GM23338 (cell line): ENCODE results near the gene LRRC18. TPM values are rescaled to one million over a fixed set of nuclear protein-coding genes. Genes with fewer than 3 reads are reported as not detected.

ENCODE experiments used
- ATAC-seq: fragments of 200-7000 bp; cut with Tn5 transposase; 3 replicates; pipeline ENCODE4 v1.9.1; 2020
- DNase-seq: peaks from one replicate; pipeline ENCODE4 v3.0.0-alpha.2; 2015; ENCODE audit warnings: low spot score
- H2AFZ ChIP-seq: fragments of 200-600 bp; sonication (generic); 2 replicates; pipeline ENCODE4 v1.8.0; 2016; ENCODE audit warnings: antibody characterized with exemption, mild to moderate bottlenecking, moderate library complexity
- H3F3A ChIP-seq: fragments of 200-600 bp; sonication (generic); replicated peaks from 2 replicates; pipeline ENCODE4 v1.8.0; 2017; ENCODE audit warnings: antibody characterized with exemption, mixed run types, low read depth
- H3K27ac ChIP-seq: fragments of 200-600 bp; sonication (generic); 2 replicates; pipeline ENCODE4 v1.6.1; 2016; ENCODE audit warnings: low read depth
- H3K27me3 ChIP-seq: fragments of 200-600 bp; sonication (generic); 2 replicates; pipeline ENCODE4 v1.8.0; 2016; ENCODE audit warnings: mild to moderate bottlenecking, mixed run types, moderate library complexity; ENCODE audit not compliant: insufficient read depth
- H3K36me3 ChIP-seq: fragments of 200-600 bp; sonication (generic); 2 replicates; pipeline ENCODE4 v1.8.0; 2016; ENCODE audit warnings: mild to moderate bottlenecking; ENCODE audit not compliant: insufficient read depth
- H3K4me1 ChIP-seq: fragments of 200-600 bp; sonication (generic); 2 replicates; pipeline ENCODE4 v1.8.0; 2016; ENCODE audit warnings: mild to moderate bottlenecking, moderate library complexity; ENCODE audit not compliant: insufficient read depth
- H3K4me2 ChIP-seq: fragments of 200-600 bp; sonication (generic); 2 replicates; pipeline ENCODE4 v1.7.1; 2017; ENCODE audit warnings: mixed run types
- H3K4me3 ChIP-seq: fragments of 200-600 bp; sonication (generic); 2 replicates; pipeline ENCODE4 v1.6.1; 2016; ENCODE audit warnings: mixed run types
- H3K79me2 ChIP-seq: fragments of 200-600 bp; sonication (generic); replicated peaks from 2 replicates; pipeline ENCODE4 v1.8.0; 2017; ENCODE audit warnings: mild to moderate bottlenecking; ENCODE audit not compliant: insufficient read depth
- H3K9me2 ChIP-seq: fragments of 200-600 bp; sonication (generic); 2 replicates; pipeline ENCODE4 v1.8.0; 2017; ENCODE audit not compliant: insufficient read depth
- H4K20me1 ChIP-seq: fragments of 200-600 bp; sonication (generic); replicated peaks from 2 replicates; pipeline ENCODE4 v1.8.0; 2017; ENCODE audit warnings: mild to moderate bottlenecking; ENCODE audit not compliant: insufficient read depth
- H3K27ac Mint-ChIP-seq: 2 replicates; pipeline ENCODE4 v1.8.0; 2020; ENCODE audit warnings: inconsistent platforms, mild to moderate bottlenecking, moderate library complexity, mixed read lengths
- H3K27me3 Mint-ChIP-seq: 3 replicates; pipeline ENCODE4 v1.8.0; 2022; ENCODE audit warnings: low read depth, mild to moderate bottlenecking, moderate library complexity, mixed read lengths, inconsistent platforms; ENCODE audit not compliant: insufficient read depth, poor library complexity
- H3K36me3 Mint-ChIP-seq: 3 replicates; pipeline ENCODE4 v1.8.0; 2021; ENCODE audit warnings: low read depth, mild to moderate bottlenecking, inconsistent platforms, moderate library complexity, mixed read lengths
- H3K4me1 Mint-ChIP-seq: 3 replicates; pipeline ENCODE4 v1.8.0; 2020; ENCODE audit warnings: mild to moderate bottlenecking, inconsistent platforms, mixed read lengths
- H3K4me3 Mint-ChIP-seq: 3 replicates; pipeline ENCODE4 v1.8.0; 2021; ENCODE audit warnings: moderate library complexity, mild to moderate bottlenecking, inconsistent platforms, mixed read lengths
- H3K9me3 Mint-ChIP-seq: 3 replicates; pipeline ENCODE4 v1.8.0; 2020; ENCODE audit warnings: moderate library complexity, mild to moderate bottlenecking, inconsistent platforms, mixed read lengths
- CREB1 ChIP-seq: fragments of 250-450 bp; sonication (Bioruptor Pico); IDR thresholded peaks from 2 replicates; pipeline ENCODE4 v1.5.0; 2020; ENCODE audit warnings: low read depth, mild to moderate bottlenecking, moderate library complexity
- EZH2 ChIP-seq: fragments of 200-600 bp; sonication (generic); IDR thresholded peaks from one replicate; pipeline ENCODE4 v1.8.0; 2017; ENCODE audit warnings: antibody characterized with exemption, mild to moderate bottlenecking, low read depth; ENCODE audit not compliant: unreplicated experiment
- EZH2phosphoT487 ChIP-seq: fragments of 200-600 bp; sonication (generic); IDR thresholded peaks from one replicate; pipeline ENCODE4 v1.8.1; 2018; ENCODE audit warnings: antibody characterized with exemption; ENCODE audit not compliant: unreplicated experiment
- JUNB ChIP-seq: IDR thresholded peaks from one replicate; pipeline ENCODE4 v1.6.1; 2016; ENCODE audit warnings: antibody characterized with exemption; ENCODE audit not compliant: unreplicated experiment
- NANOG ChIP-seq: IDR thresholded peaks from 2 replicates; pipeline ENCODE4 v1.6.1; 2016; ENCODE audit warnings: antibody characterized with exemption, borderline replicate concordance
- POLR2AphosphoS5 ChIP-seq: IDR thresholded peaks from 2 replicates; pipeline ENCODE4 v1.6.1; 2016; ENCODE audit warnings: antibody characterized with exemption, low read depth
- REST ChIP-seq: IDR thresholded peaks from one replicate; pipeline ENCODE4 v1.6.1; 2018; ENCODE audit warnings: antibody characterized with exemption; ENCODE audit not compliant: unreplicated experiment
- STAT1 ChIP-seq: IDR thresholded peaks from one replicate; pipeline ENCODE4 v1.6.1; 2016; ENCODE audit warnings: antibody characterized with exemption; ENCODE audit not compliant: unreplicated experiment
- ZNF114 ChIP-seq: fragments of 250-450 bp; sonication (Bioruptor Pico); IDR thresholded peaks from 2 replicates; pipeline ENCODE4 v1.5.0; 2020; ENCODE audit warnings: mild to moderate bottlenecking, moderate library complexity
- ZNF331 ChIP-seq: fragments of 250-450 bp; sonication (Bioruptor Pico); IDR thresholded peaks from 2 replicates; pipeline ENCODE4 v1.5.0; 2020; ENCODE audit warnings: low read depth, mild to moderate bottlenecking, moderate library complexity
- ZNF462 ChIP-seq: fragments of 250-450 bp; sonication (Bioruptor Pico); IDR thresholded peaks from 2 replicates; pipeline ENCODE4 v1.5.0; 2020; ENCODE audit warnings: mild to moderate bottlenecking, moderate library complexity
- polyA plus RNA-seq: library from polyadenylated mRNA; unstranded; fragments of >200 nt; fragmentation: Nextera tagmentation; extraction: Ambion mirVana; gene quantifications from 2 replicates; pipeline ENCODE4 v1.2.1, GENCODE V29; 2016
- total RNA-seq: library from RNA; depleted of rRNA; stranded (reverse); fragments of >200 nt; shearing (Covaris generic); gene quantifications from 2 replicates; pipeline ENCODE4 v1.2.3, GENCODE V29; 2014
- TF ChIP-seq, protein P1 (sequence below), 2 experiments: fragments of 200-600 bp in 1 of 2; sonication (generic) in 1 of 2; conservative IDR thresholded peaks; 2 replicates each; pipeline versions ENCODE4 v1.5.1 to v1.6.1; 2016 to 2017; ENCODE audit warnings: antibody characterized with exemption in 2 of 2, low read depth in 2 of 2, mild to moderate bottlenecking in 2 of 2, moderate library complexity in 1 of 2
- TF ChIP-seq, protein P2 (sequence below): IDR thresholded peaks from 2 replicates; pipeline ENCODE4 v1.6.1; 2016; ENCODE audit warnings: antibody characterized with exemption

The LRRC18 gene
- total and polyA plus RNA-seq, 2 experiments from 2014 or later: not detected

- Mint-ChIP-seq H3K27ac (no peak overlapping the region), H3K27me3 (peaks cover 4% of the 10 kb centered on the region), H3K4me3 (no peak overlapping the region), H3K4me1 (peaks cover 15% of the 10 kb centered on the region), H3K9me3 (no peaks in the 10 kb centered on the region; the same call in 2 of the 3 replicates), H3K36me3 (no peaks in the 10 kb centered on the region; the same call in 2 of the 3 replicates)
- Histone ChIP-seq H3K27ac (no peak overlapping the region), H3F3A (no peaks in the 10 kb centered on the region), H3K4me3 (no peak overlapping the region), H3K4me1 (0 out of 2 replicates have a peak, but pooled peaks cover 6% of the 10 kb centered on the region), H3K9me2 (no peaks in the 10 kb centered on the region), H3K27me3 (no peaks in the 10 kb centered on the region), H3K79me2 (no peaks in the 10 kb centered on the region), H3K4me2 (no peak overlapping the region), H4K20me1 (no peaks in the 10 kb centered on the region), H2AFZ (no peak overlapping the region), H3K36me3 (no peaks in the 10 kb centered on the region)
- no peak for TF ChIP-seq ZNF114
- TF ChIP-seq NANOG: no peak
- no peak for TF ChIP-seq CREB1 (CRISPR knock-in tag)
- no peak for TF ChIP-seq EZH2
- TF ChIP-seq STAT1: no peak
- TF ChIP-seq REST: no peak
- no peak for TF ChIP-seq POLR2AphosphoS5
- no peak for TF ChIP-seq ZNF331
- TF ChIP-seq, protein P1, sequence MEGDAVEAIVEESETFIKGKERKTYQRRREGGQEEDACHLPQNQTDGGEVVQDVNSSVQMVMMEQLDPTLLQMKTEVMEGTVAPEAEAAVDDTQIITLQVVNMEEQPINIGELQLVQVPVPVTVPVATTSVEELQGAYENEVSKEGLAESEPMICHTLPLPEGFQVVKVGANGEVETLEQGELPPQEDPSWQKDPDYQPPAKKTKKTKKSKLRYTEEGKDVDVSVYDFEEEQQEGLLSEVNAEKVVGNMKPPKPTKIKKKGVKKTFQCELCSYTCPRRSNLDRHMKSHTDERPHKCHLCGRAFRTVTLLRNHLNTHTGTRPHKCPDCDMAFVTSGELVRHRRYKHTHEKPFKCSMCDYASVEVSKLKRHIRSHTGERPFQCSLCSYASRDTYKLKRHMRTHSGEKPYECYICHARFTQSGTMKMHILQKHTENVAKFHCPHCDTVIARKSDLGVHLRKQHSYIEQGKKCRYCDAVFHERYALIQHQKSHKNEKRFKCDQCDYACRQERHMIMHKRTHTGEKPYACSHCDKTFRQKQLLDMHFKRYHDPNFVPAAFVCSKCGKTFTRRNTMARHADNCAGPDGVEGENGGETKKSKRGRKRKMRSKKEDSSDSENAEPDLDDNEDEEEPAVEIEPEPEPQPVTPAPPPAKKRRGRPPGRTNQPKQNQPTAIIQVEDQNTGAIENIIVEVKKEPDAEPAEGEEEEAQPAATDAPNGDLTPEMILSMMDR (conservative IDR thresholded peaks at IDR 0.05; ENCODE audit: low read depth in 2 of 2): no peak
- no peak for TF ChIP-seq EZH2phosphoT487
- no peak for TF ChIP-seq ZNF462
- no peak for TF ChIP-seq JUNB
- TF ChIP-seq, protein P2, sequence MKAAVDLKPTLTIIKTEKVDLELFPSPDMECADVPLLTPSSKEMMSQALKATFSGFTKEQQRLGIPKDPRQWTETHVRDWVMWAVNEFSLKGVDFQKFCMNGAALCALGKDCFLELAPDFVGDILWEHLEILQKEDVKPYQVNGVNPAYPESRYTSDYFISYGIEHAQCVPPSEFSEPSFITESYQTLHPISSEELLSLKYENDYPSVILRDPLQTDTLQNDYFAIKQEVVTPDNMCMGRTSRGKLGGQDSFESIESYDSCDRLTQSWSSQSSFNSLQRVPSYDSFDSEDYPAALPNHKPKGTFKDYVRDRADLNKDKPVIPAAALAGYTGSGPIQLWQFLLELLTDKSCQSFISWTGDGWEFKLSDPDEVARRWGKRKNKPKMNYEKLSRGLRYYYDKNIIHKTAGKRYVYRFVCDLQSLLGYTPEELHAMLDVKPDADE: no peak
- no peak for ATAC-seq
- DNase-seq: no peak
These were observed 12.7 kb downstream of the LRRC18 start for GRCh38 chr10:48926764-48927540.
